Spleen (tissue), 11 donors: ENCODE data around the gene SREBF2. TPM values are rescaled to one million over a fixed set of nuclear protein-coding genes. Genes with fewer than 3 reads are reported as not detected.
"Not testable (repeated sequence)": the region's sequence is repeated elsewhere in the genome, so short reads cannot be mapped to it uniquely, and the experiment has no call there.

Experiments used
- DNase-seq: peaks from one replicate; pipeline ENCODE4 v3.0.0-alpha.2; 2020
- H3K27ac ChIP-seq, 8 donors: fragments of 200-600 bp; sonication (generic) in 7 of 8; 1 replicate in 4 of 8; 2 replicates in 4 of 8; pipeline versions ENCODE4 v1.5.0 to v1.8.0; 2016 to 2021; ENCODE audit warnings: inconsistent platforms in 4 of 8, mild to moderate bottlenecking in 4 of 8, moderate library complexity in 1 of 8
- H3K27me3 ChIP-seq, 7 donors: fragments of 200-600 bp; sonication (generic) in 6 of 7; replicated peaks in 1 of 7; 1 replicate in 4 of 7; 2 replicates in 3 of 7; pipeline versions ENCODE4 v1.5.0 to v1.8.0; 2016 to 2021; ENCODE audit warnings: inconsistent platforms in 3 of 7, mild to moderate bottlenecking in 1 of 7
- H3K36me3 ChIP-seq, 6 donors: fragments of 200-600 bp; sonication (generic) in 5 of 6; 1 replicate in 4 of 6; 2 replicates in 2 of 6; pipeline versions ENCODE4 v1.5.0 to v1.8.0; 2016 to 2021; ENCODE audit warnings: inconsistent platforms in 2 of 6
- H3K4me1 ChIP-seq, 6 donors: fragments of 200-600 bp; sonication (generic) in 5 of 6; 1 replicate in 3 of 6; 2 replicates in 3 of 6; pipeline versions ENCODE4 v1.5.0 to v1.8.0; 2016 to 2021; ENCODE audit warnings: inconsistent platforms in 3 of 6
- H3K4me3 ChIP-seq, 8 donors: fragments of 200-600 bp; sonication (generic) in 7 of 8; 1 replicate in 4 of 8; 2 replicates in 4 of 8; pipeline versions ENCODE4 v1.5.0 to v1.8.0; 2016 to 2021; ENCODE audit warnings: inconsistent platforms in 4 of 8, mild to moderate bottlenecking in 4 of 8, moderate library complexity in 2 of 8
- H3K9me3 ChIP-seq, 8 donors: fragments of 200-600 bp; sonication (generic) in 7 of 8; 1 replicate in 4 of 8; 2 replicates in 4 of 8; pipeline versions ENCODE4 v1.5.0 to v1.8.0; 2016 to 2021; ENCODE audit warnings: inconsistent platforms in 4 of 8
- POLR2A ChIP-seq, 3 donors: fragments of 450-650 bp; IDR thresholded peaks; one replicate each; pipeline ENCODE4 v1.5.1; 2017; ENCODE audit warnings: antibody characterized with exemption in 3 of 3, mild to moderate bottlenecking in 1 of 3
- POLR2AphosphoS5 ChIP-seq, 3 donors: sonication (generic); formaldehyde crosslinking; IDR thresholded peaks; one replicate each; pipeline ENCODE4 v1.5.1; 2017; ENCODE audit warnings: antibody characterized with exemption in 3 of 3
- WGBS, 5 donors: extraction: QIAGEN DNeasy Blood & Tissue Kit in 3 of 5; methylation state at CpG; one replicate each; pipeline versions ENCODE4 v1.1.5 to v1.1.7; 2013 to 2018; 5-methylcytosine and 5-hydroxymethylcytosine counted together
- intact Hi-C: fragments of 100-400 bp; cut with DNase I; formaldehyde crosslinking; loops from one replicate; pipeline ENCODE4 v1.15.0; 2023; ENCODE audit warnings: low total_unique reads
- polyA plus RNA-seq, 3 donors: library from polyadenylated mRNA; stranded (reverse); fragments of 200-250 nt; gene quantifications; one replicate each; pipeline ENCODE4 v1.2.1, GENCODE V29; 2013
- total RNA-seq, 7 donors: library from RNA; depleted of rRNA in 3 of 7; stranded (reverse); fragments of >200 nt in 3 of 7; fragmentation: NEBNext Ultra II Directional in 4 of 7; extraction: Animal tissue kit (Norgen Biotek cat#: 25700) in 4 of 7; gene quantifications; one replicate each; pipeline versions ENCODE4 v1.1.0 to v1.2.1, GENCODE V29; 2016 to 2021
- TF ChIP-seq, protein P1 (sequence below), 11 experiments: fragments of 200-600 bp in 7 of 11; fragments of 450-650 bp in 4 of 11; sonication (generic) in 4 of 11; IDR thresholded peaks in 8 of 11; conservative IDR thresholded peaks in 3 of 11; 1 replicate in 7 of 11; 2 replicates in 4 of 11; pipeline versions ENCODE4 v1.4.0 to v1.8.0; 2016 to 2021; ENCODE audit warnings: antibody characterized with exemption in 11 of 11, inconsistent platforms in 4 of 11, mild to moderate bottlenecking in 1 of 11
- donor health status: healthy with polysubstance abuse.
- donor health status: DM: no; HTN: no; CAD: no; lungs with moderate emphysema.
- donor health status: DM: no; HTN: no; CAD: no.
- donor health status: Bipolar disorder and iron deficiency.
- donor health status: healthy.
- donor health status: DM: no; HTN: no; CAD: no.
- donor health status: DM: yes; HTN: yes; CAD: no.

Gene SREBF2
- total and polyA plus RNA-seq, 10 donors: 19.4 to 104 (median 63.3) TPM

DNA sequence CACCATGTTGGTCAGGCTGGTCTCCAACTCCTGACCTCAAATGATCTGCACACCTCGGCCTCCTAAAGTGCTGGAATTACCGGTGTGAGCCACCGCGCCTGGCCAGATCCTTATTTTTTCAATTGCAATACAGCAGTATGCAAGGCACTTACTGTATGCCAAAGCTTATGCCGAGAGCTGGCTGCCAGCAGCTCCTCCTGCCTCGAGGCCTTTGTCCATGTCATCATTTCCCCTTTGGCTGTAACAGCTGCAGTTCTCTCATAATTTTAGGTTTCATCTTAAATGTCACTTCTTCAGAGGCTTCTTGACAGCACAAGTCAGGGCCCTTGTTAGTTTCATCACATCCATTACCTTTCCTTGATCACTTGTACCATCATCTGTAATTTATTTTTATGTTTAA, 1.5 kb upstream of the SREBF2 start:
- Histone ChIP-seq H3K4me3 (no peak overlapping the region), H3K36me3 (peaks cover 0 to 19% (median 5%) of the 10 kb centered on the region in 6 donors), H3K27ac (peak overlapping the region in 7 of 8 donors; percentile 92 to 98 (median 96)), H3K27me3 (no peaks in the 10 kb centered on the region), H3K9me3 (no peaks in the 10 kb centered on the region), H3K4me1 (peaks cover 23 to 76% (median 48%) of the 10 kb centered on the region in 6 donors)
- TF ChIP-seq POLR2A (IDR thresholded peaks at IDR 0.05) (no peak), POLR2AphosphoS5 (IDR thresholded peaks at IDR 0.05) (peak in 1 of 3 donors; percentile 8)
- 45 to 64% (median 51%) methylated on average over 6 of the region's 6 CpGs for WGBS, 5 donors
- intact Hi-C loops: no loop called here
- DNase-seq: no peak

DNA sequence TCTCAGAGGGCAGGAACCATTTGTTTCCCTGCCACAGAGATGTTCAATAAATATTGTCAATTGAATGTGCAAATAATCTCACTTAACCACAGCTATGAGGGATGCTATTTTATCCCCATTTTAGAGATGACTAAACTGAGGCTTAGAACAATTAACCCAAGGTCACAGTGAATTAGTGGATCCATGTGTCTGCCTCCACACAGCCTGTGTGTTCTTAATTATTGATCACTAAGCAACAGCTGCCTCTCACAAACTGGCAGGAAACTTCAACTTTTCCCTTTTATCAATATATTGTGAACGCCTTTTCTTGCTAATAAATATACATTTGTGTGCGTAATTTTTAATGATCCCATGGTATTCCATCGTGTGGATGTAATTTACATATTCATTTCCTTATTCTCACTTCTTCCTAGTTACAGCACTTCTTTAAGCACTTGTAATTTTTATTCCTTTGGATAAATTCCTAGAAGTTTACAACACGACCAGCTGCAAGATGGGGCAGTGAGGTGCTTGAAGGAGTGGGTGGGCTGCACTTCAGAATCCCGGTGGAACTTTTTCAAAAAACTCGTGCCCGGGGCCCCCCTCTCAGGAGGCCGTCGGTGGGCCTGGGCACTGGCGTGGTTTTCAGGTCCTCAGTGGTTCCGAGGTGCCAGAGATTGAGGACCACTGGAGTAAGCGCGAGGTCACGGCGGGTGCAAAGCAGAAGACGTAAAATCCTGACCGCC, 915 bp upstream of the SREBF2 start:
- Histone ChIP-seq H3K9me3 (no peaks in the 10 kb centered on the region), H3K27ac (peak overlapping the region; percentile 90 to 98 (median 96)), H3K4me1 (peaks cover 16 to 76% (median 43%) of the 10 kb centered on the region in 6 donors), H3K27me3 (no peaks in the 10 kb centered on the region), H3K36me3 (peaks cover 0 to 19% (median 11%) of the 10 kb centered on the region in 6 donors), H3K4me3 (peak overlapping the region; percentile 45 to 97 (median 85))
- intact Hi-C loops: no loop called here
- no peak for DNase-seq
- WGBS, 5 donors: 11 to 15% (median 12%) methylated on average over 16 to 17 of the region's 17 CpGs
- no peak for TF ChIP-seq POLR2AphosphoS5 (IDR thresholded peaks at IDR 0.05)
- TF ChIP-seq, protein P1, sequence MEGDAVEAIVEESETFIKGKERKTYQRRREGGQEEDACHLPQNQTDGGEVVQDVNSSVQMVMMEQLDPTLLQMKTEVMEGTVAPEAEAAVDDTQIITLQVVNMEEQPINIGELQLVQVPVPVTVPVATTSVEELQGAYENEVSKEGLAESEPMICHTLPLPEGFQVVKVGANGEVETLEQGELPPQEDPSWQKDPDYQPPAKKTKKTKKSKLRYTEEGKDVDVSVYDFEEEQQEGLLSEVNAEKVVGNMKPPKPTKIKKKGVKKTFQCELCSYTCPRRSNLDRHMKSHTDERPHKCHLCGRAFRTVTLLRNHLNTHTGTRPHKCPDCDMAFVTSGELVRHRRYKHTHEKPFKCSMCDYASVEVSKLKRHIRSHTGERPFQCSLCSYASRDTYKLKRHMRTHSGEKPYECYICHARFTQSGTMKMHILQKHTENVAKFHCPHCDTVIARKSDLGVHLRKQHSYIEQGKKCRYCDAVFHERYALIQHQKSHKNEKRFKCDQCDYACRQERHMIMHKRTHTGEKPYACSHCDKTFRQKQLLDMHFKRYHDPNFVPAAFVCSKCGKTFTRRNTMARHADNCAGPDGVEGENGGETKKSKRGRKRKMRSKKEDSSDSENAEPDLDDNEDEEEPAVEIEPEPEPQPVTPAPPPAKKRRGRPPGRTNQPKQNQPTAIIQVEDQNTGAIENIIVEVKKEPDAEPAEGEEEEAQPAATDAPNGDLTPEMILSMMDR (IDR thresholded peaks at IDR 0.05 in 8 of 11, conservative IDR thresholded peaks at IDR 0.05 in 3 of 11): no peak
- no peak for TF ChIP-seq POLR2A (IDR thresholded peaks at IDR 0.05)

DNA sequence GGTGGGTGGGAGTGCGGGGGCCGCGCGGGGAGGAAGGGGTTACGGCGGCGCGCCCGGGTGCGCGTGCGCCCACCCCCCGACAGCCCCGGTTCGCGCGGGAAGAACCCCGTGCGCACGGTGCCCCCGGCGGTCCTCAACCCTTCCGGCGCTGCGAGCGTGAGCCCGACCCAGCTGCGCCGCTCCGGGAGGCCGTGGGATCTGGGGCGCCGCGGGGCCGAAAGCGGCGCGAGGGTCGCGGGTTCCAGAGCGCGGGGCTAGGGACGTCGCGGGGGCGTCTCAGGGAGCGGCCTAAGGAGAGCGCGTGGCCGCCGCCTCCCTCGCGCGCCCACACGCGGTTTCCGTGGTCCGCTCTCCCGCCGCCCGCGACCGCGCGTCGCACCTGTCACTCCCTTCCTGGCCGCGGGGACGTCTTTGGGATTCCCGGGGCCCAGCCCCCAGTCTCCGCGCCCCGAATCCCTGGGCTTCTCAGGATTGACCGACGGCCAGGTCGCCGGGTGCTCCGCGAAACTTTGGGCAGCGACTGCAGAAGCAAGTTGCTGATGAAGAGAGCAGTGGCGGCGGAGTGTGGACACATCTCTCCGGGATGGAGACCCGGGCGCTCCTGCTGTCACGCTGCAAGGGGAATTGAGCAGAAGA, 582 bp downstream of the SREBF2 start:
- peak overlapping the region; percentile 71 to 97 (median 86) for H3K4me3 ChIP-seq
- H3K36me3 ChIP-seq: peaks cover 0 to 24% (median 12%) of the 10 kb centered on the region in 6 donors
- no peaks in the 10 kb centered on the region for H3K27me3 ChIP-seq
- peak overlapping the region; percentile 90 to 98 (median 96) for H3K27ac ChIP-seq
- peak in 1 of 3 donors; percentile 9 for TF ChIP-seq POLR2AphosphoS5 (IDR thresholded peaks at IDR 0.05)
- TF ChIP-seq, protein P1 (IDR thresholded peaks at IDR 0.05 in 8 of 11, conservative IDR thresholded peaks at IDR 0.05 in 3 of 11): peak in 1 of 11 experiments; percentile 33
- no peak for TF ChIP-seq POLR2A (IDR thresholded peaks at IDR 0.05)
- H3K9me3 ChIP-seq: no peaks in the 10 kb centered on the region
- H3K4me1 ChIP-seq: peaks cover 13 to 74% (median 40%) of the 10 kb centered on the region in 6 donors
- 0 to 1% (median 0%) methylated on average over 14 to 86 of the region's 86 CpGs for WGBS, 5 donors
- intact Hi-C loops: no loop called here
- peak; percentile 90 for DNase-seq

DNA sequence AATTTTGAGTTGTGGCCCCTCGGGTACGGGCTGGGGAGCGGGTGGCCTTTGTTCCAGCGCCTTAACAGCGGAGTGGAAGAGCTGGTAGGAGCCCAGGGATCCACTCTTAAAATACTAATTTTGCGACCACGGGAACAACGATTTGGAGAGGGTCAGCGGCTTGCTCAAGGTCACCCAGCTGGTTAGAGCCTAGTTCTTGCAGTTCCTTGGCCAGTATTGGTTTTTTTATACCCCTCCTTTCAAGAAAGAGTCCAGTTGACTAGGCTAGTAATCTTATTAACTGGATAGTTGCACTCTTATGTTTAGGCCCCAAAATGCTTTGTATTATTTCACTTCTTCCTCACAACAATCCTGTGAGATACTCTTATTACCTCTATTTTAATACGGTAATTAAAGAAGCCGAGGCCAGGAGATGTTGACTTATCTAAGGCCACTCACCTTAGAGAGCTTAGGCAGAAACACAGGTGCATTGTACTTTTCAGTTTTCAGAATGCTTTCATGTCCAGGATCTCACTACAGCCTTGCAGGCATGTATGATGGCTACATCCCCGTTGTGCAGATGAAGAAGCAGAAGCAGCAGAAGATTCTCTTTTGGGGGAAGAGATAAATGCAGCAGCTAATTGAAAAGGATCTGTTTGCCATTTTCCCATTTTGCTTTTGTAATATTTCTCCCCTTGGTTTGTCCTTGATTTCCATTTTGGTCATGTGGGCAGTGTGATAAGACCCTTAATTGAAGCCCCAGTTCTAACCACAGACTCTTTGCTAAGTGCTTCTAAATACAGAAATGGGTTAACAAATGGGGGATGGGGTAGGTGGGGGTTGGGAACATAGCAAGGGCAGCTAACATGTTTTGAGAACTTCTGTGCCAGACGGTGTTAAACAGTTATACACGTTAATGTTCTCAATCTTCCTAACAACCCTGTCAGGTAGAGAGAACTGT, 1.4 kb downstream of the SREBF2 start:
- intact Hi-C loops: no loop called here
- Histone ChIP-seq H3K4me1 (peaks cover 13 to 82% (median 45%) of the 10 kb centered on the region in 6 donors), H3K27me3 (no peaks in the 10 kb centered on the region), H3K4me3 (peak overlapping the region; percentile 71 to 97 (median 86)), H3K27ac (peak overlapping the region; percentile 90 to 98 (median 96)), H3K9me3 (no peaks in the 10 kb centered on the region), H3K36me3 (peaks cover 0 to 32% (median 12%) of the 10 kb centered on the region in 6 donors)
- TF ChIP-seq POLR2AphosphoS5 (IDR thresholded peaks at IDR 0.05): no peak
- TF ChIP-seq, protein P1 (IDR thresholded peaks at IDR 0.05 in 8 of 11, conservative IDR thresholded peaks at IDR 0.05 in 3 of 11): no peak
- TF ChIP-seq POLR2A (IDR thresholded peaks at IDR 0.05): no peak
- 18 to 26% (median 18%) methylated on average over 14 of the region's 14 CpGs for WGBS, 5 donors
- DNase-seq: no peak

DNA sequence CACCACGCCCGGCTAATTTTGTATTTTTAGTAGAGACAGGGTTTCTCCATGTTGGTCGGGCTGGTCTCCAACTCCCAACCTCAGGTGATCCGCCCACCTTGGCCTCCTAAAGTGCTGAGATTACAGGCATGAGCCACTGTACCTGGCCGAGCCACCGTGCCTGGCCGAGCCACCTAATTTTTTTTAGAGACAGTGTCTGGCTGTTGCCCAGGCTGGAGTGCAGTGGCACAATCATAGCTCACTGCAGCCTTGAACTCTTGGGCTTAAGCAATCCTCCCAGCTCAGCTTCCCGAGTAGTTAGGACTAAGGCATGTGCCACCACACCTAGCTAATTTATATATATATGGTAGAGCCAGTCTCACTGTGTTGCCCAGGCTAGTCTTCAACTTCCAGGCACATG, 2.6 kb downstream of the SREBF2 start:
- WGBS, 5 donors: 84 to 93% (median 85%) methylated on average over 6 to 8 of the region's 8 CpGs
- H3K27me3 ChIP-seq, H3K9me3 ChIP-seq, intact Hi-C loops, DNase-seq, H3K4me3 ChIP-seq: not testable (repeated sequence)
- Histone ChIP-seq H3K36me3 (peaks cover 0 to 42% (median 12%) of the 10 kb centered on the region in 6 donors), H3K4me1 (peaks cover 13 to 86% (median 45%) of the 10 kb centered on the region in 6 donors), H3K27ac (peak overlapping the region in 2 of 8 donors; percentile 2 to 26)
